ENCODE data around the gene TEX28. TPM values are rescaled to one million over a fixed set of nuclear protein-coding genes. Genes with fewer than 3 reads are reported as not detected.
"Not testable (repeated sequence)": the region's sequence is repeated elsewhere in the genome, so short reads cannot be mapped to it uniquely, and the experiment has no call there.

TEX28 gene, protein sequence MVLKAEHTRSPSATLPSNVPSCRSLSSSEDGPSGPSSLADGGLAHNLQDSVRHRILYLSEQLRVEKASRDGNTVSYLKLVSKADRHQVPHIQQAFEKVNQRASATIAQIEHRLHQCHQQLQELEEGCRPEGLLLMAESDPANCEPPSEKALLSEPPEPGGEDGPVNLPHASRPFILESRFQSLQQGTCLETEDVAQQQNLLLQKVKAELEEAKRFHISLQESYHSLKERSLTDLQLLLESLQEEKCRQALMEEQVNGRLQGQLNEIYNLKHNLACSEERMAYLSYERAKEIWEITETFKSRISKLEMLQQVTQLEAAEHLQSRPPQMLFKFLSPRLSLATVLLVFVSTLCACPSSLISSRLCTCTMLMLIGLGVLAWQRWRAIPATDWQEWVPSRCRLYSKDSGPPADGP
- total RNA-seq (not detected), polyA plus RNA-seq (not detected)
- long read RNA-seq, donor 1: 0 reads
- long read RNA-seq, donor 2: 0 reads
- long read RNA-seq, donor 3: 0 reads

DNA sequence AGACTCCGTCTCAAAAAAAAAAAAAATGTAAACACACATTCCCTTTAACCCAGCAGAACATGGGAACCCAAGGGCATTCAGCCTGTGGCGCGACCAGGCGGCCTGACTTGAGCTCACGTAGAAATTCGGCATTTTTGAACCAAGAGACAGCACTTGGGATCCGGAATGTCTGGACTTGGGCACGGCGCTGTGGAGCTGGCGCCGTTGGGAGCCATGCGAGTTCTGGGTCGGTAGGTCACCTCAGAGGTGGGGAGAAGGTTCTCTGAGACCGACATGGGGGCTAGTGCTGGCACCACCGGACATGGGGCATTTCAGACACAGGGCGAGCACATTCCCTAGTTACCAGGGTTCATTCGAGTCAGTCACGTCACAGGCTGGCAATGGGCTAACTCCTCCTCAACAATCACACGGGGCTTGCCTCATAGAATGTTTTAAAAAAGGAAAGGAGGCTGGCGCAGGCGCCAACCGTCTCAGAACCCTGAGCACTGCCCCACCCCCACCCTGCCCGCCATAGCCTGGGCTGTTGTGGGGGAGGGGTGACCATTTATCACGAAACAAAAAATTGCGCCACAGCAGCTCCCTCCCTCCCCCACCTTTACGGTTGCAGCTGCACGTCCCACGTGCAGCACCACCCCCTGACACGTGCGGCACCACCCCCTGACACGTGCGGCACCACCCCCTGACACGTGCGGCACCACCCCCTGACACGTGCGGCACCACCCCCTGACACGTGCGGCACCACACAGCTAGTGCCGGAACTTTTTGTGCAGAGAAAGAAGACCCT, at the start of gene TEX28:
Gene TEX28, minus strand, starts transcription at position 334 of the 784 bp plus-strand sequence. CDS start 3,007 bp downstream, outside the sequence.
- no peak within 1 kb of the TSS for H3K27ac ChIP-seq
- no peaks in the 10 kb centered on the region for H3K36me3 ChIP-seq
- intact Hi-C loops (cut with DNase I): no loop called here
- no peaks in the 10 kb centered on the region for H3K27me3 ChIP-seq
- no peaks in the 10 kb centered on the region for H3K9me3 ChIP-seq
- 87 to 92% (median 92%) methylated on average over 38 to 39 of the region's 39 CpGs for WGBS, 4 donors
- no peaks in the 10 kb centered on the region for H3K4me1 ChIP-seq
- ATAC-seq: no peak
- TF ChIP-seq, protein P1, sequence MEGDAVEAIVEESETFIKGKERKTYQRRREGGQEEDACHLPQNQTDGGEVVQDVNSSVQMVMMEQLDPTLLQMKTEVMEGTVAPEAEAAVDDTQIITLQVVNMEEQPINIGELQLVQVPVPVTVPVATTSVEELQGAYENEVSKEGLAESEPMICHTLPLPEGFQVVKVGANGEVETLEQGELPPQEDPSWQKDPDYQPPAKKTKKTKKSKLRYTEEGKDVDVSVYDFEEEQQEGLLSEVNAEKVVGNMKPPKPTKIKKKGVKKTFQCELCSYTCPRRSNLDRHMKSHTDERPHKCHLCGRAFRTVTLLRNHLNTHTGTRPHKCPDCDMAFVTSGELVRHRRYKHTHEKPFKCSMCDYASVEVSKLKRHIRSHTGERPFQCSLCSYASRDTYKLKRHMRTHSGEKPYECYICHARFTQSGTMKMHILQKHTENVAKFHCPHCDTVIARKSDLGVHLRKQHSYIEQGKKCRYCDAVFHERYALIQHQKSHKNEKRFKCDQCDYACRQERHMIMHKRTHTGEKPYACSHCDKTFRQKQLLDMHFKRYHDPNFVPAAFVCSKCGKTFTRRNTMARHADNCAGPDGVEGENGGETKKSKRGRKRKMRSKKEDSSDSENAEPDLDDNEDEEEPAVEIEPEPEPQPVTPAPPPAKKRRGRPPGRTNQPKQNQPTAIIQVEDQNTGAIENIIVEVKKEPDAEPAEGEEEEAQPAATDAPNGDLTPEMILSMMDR (IDR thresholded peaks at IDR 0.05): no peak
- no peak for TF ChIP-seq POLR2A (IDR thresholded peaks at IDR 0.05)
- no peak within 1 kb of the TSS for H3K4me3 ChIP-seq
- DNase-seq: peak in 1 of 5 donors; percentile 8

- intact Hi-C loops (cut with DNase I); H3K9me3 ChIP-seq; H3K4me3 ChIP-seq; H3K27me3 ChIP-seq; H3K27ac ChIP-seq; H3K36me3 ChIP-seq; H3K4me1 ChIP-seq; DNase-seq: not testable (repeated sequence)
- peak; percentile 8 to 44 (median 31) for ATAC-seq
- WGBS, 4 donors: no CpG with 5 or more reads among the region's 20 CpGs
Observed at GRCh38 chrX:154343620-154344019, 48.7 kb upstream of the TEX28 start.

DNA sequence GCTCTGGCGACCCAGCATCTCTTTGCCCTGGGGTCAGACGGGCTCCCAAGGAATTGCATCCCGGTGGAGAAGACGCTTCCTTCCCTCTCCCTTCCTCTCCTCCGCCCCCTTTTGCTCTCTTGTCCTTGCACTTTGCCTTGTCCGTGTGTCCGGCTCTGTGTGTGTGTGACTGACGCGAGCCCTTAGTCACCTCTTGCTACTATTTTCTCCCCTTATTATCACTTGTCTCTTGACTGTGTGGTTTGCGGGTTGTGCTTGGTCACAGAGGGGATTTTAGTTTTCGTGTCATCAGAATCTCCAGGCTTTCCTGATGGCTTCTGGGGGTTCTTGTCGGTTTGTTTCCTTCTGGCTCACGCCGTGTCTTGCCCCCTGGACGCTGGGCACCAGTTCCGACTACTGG, 48.1 kb upstream of the TEX28 start:
- ATAC-seq: peak in 2 of 4 donors; percentile 1 to 9
- no CpG with 5 or more reads among the region's 16 CpGs for WGBS, 4 donors
- H3K4me1 ChIP-seq; H3K4me3 ChIP-seq; H3K27me3 ChIP-seq; H3K27ac ChIP-seq; H3K9me3 ChIP-seq; H3K36me3 ChIP-seq; DNase-seq; intact Hi-C loops (cut with DNase I): not testable (repeated sequence)

GRCh38 chrX:154341399-154342298, 46.7 kb upstream of the TEX28 start:
- 0% methylated on average over 13 to 17 of the region's 115 CpGs; no CpG with 5 or more reads in 2 of the 4 donors for WGBS, 4 donors
- Histone ChIP-seq H3K4me3 (peak overlapping the region in 4 of 12 donors; percentile 37 to 40 (median 38)), H3K27ac (peak overlapping the region in 6 of 12 donors; percentile 46 to 71 (median 64))
- ATAC-seq: peak; percentile 85 to 91 (median 88)
- H3K36me3 ChIP-seq; DNase-seq; intact Hi-C loops (cut with DNase I); H3K4me1 ChIP-seq; H3K27me3 ChIP-seq; H3K9me3 ChIP-seq: not testable (repeated sequence)

GRCh38 chrX:154334496-154334895, 39.6 kb upstream of the TEX28 start:
- Histone ChIP-seq H3K36me3 (no peaks in the 10 kb centered on the region), H3K4me3 (no peak overlapping the region), H3K27ac (no peak overlapping the region), H3K9me3 (no peaks in the 10 kb centered on the region), H3K4me1 (peaks cover 0 to 10% (median 0%) of the 10 kb centered on the region in 12 donors), H3K27me3 (peaks cover 0 to 5% (median 0%) of the 10 kb centered on the region in 9 donors)
- DNase-seq (peak in 1 of 5 donors; percentile 1), ATAC-seq (no peak)
- TF ChIP-seq, protein P1 (IDR thresholded peaks at IDR 0.05): no peak
- no peak for TF ChIP-seq POLR2A (IDR thresholded peaks at IDR 0.05)
- intact Hi-C loops (cut with DNase I): no loop called here
- 76 to 83% (median 79%) methylated on average over 10 of the region's 10 CpGs for WGBS, 4 donors

Data from heart left ventricle (tissue), 16 donors.